GM12878 (cell line): ENCODE data around the gene CDC6. TPM values are rescaled to one million over a fixed set of nuclear protein-coding genes. Genes with fewer than 3 reads are reported as not detected.

Experiments used
- ATAC-seq: fragments of 200-7000 bp; cut with Tn5 transposase; 3 replicates; pipeline ENCODE4 v1.9.1; 2020; ENCODE audit warnings: mild to moderate bottlenecking, moderate library complexity
- BruUV-seq: library from RNA; stranded (reverse); fragments of 400-500 nt; replicated peaks from 2 replicates; lab custom pipeline; 2021; lab: Mats Ljungman, UMichigan
- CTCF ChIA-PET: fragments of 300-600 bp; sonication (Branson Sonifier 250); formaldehyde crosslinking; extraction: SDS; loops from one replicate; lab custom pipeline; 2021; ENCODE audit warnings: inconsistent platforms; lab: Yijun Ruan, JAX
- POLR2A ChIA-PET: fragments of 350-600 bp; formaldehyde crosslinking; extraction: SDS; loops from one replicate; lab custom pipeline; 2021; ENCODE audit warnings: inconsistent platforms; lab: Charles Lee
- RAD21 ChIA-PET: fragments of 300-600 bp; sonication (Branson Sonifier 250); formaldehyde crosslinking; loops from one replicate; lab custom pipeline; 2023; ENCODE audit warnings: antibody characterized with exemption; ENCODE audit not compliant: unreplicated experiment; lab: Charles Lee
- SMC1A ChIA-PET: fragments of 300-600 bp; sonication (Branson Sonifier 250); formaldehyde crosslinking; loops from one replicate; lab custom pipeline; 2023; ENCODE audit not compliant: unreplicated experiment, uncharacterized antibody; lab: Charles Lee
- DNase-seq: peaks from one replicate; pipeline ENCODE4 v3.0.0-alpha.2; 2011; ENCODE audit warnings: low read depth, low spot score
- FAIRE-seq: peaks from 3 replicates; lab custom pipeline; 2011; peaks lifted over from hg19 to GRCh38; lab: Jason Lieb, UNC
- H2AFZ ChIP-seq: 2 replicates; pipeline ENCODE4 v1.6.0; 2011; ENCODE audit warnings: low read depth, low read length, control low read depth; ENCODE audit not compliant: control insufficient read depth
- H3K27ac ChIP-seq: 2 replicates; pipeline ENCODE4 v1.5.1; 2011; ENCODE audit warnings: control low read depth; ENCODE audit not compliant: control insufficient read depth, insufficient read depth
- H3K27me3 ChIP-seq, 2 experiments: replicated peaks in 1 of 2; 2 replicates each; pipeline versions ENCODE4 v1.6.0 to v1.6.1; 2011; ENCODE audit warnings: low read length in 1 of 2; ENCODE audit not compliant: control insufficient read depth in 2 of 2, insufficient read depth in 2 of 2
- H3K36me3 ChIP-seq, 2 experiments: 2 replicates each; pipeline ENCODE4 v1.5.1; 2011; ENCODE audit warnings: low read length in 1 of 2; ENCODE audit not compliant: control insufficient read depth in 2 of 2, insufficient read depth in 2 of 2
- H3K4me1 ChIP-seq: 2 replicates; pipeline ENCODE4 v1.6.1; 2011; ENCODE audit warnings: mild to moderate bottlenecking, low read length, moderate library complexity, mixed read lengths; ENCODE audit not compliant: control insufficient read depth, insufficient read depth
- H3K4me2 ChIP-seq: 2 replicates; pipeline ENCODE4 v1.6.0; 2011; ENCODE audit warnings: control low read depth; ENCODE audit not compliant: control insufficient read depth, insufficient read depth
- H3K4me3 ChIP-seq: fragments of 200-600 bp; sonication (generic); 2 replicates; pipeline ENCODE4 v1.5.1; 2016
- H3K79me2 ChIP-seq: 2 replicates; pipeline ENCODE4 v1.6.0; 2011; ENCODE audit warnings: low read length; ENCODE audit not compliant: control insufficient read depth, insufficient read depth
- H3K9ac ChIP-seq: 2 replicates; pipeline ENCODE4 v1.8.0; 2011; ENCODE audit warnings: low read length, control low read depth, mixed read lengths; ENCODE audit not compliant: control insufficient read depth, insufficient read depth
- H3K9me3 ChIP-seq: replicated peaks from 3 replicates; pipeline ENCODE4 v1.5.1; 2011; ENCODE audit warnings: mild to moderate bottlenecking, low read length; ENCODE audit not compliant: control insufficient read depth, insufficient read depth
- H4K20me1 ChIP-seq: 2 replicates; pipeline ENCODE4 v1.6.0; 2011; ENCODE audit not compliant: control insufficient read depth, insufficient read depth
- ATF2 ChIP-seq: IDR thresholded peaks from 2 replicates; pipeline ENCODE4 v1.6.1; 2012; ENCODE audit warnings: low read length, inconsistent platforms
- BCL3 ChIP-seq: IDR thresholded peaks from 2 replicates; pipeline ENCODE4 v1.6.1; 2011; ENCODE audit warnings: borderline replicate concordance, low read depth, mild to moderate bottlenecking, moderate library complexity, low read length; ENCODE audit not compliant: insufficient read depth, poor library complexity, severe bottlenecking
- E4F1 ChIP-seq: fragments of 450-650 bp; IDR thresholded peaks from 2 replicates; pipeline ENCODE4 v1.6.1; 2018; ENCODE audit warnings: borderline replicate concordance, mild to moderate bottlenecking; ENCODE audit not compliant: partially characterized antibody
- HSF1 ChIP-seq: fragments of 150-350 bp; IDR thresholded peaks from 2 replicates; pipeline ENCODE4 v1.6.1; 2014; ENCODE audit warnings: mild to moderate bottlenecking, low read depth, low read length
- LARP7 ChIP-seq: fragments of 450-650 bp; IDR thresholded peaks from 2 replicates; pipeline ENCODE4 v1.6.1; 2017; ENCODE audit warnings: mild to moderate bottlenecking
- MAX ChIP-seq: IDR thresholded peaks from 2 replicates; pipeline ENCODE4 v1.6.1; 2012; ENCODE audit warnings: low read depth, low read length, improper control_type of control experiment
- NR2C2 ChIP-seq: IDR thresholded peaks from 2 replicates; pipeline ENCODE4 v1.6.1; 2011; ENCODE audit warnings: borderline replicate concordance, low read depth; ENCODE audit not compliant: control insufficient read depth, insufficient read length
- PML ChIP-seq: IDR thresholded peaks from 2 replicates; pipeline ENCODE4 v1.6.1; 2012; ENCODE audit warnings: low read length, inconsistent platforms
- SPI1 ChIP-seq: IDR thresholded peaks from 2 replicates; pipeline ENCODE4 v1.6.1; 2011; ENCODE audit warnings: low read depth, mild to moderate bottlenecking, low read length, moderate library complexity, borderline replicate concordance; ENCODE audit not compliant: insufficient read depth
- STAT3 ChIP-seq: IDR thresholded peaks from 2 replicates; pipeline ENCODE4 v1.6.1; 2011; ENCODE audit warnings: low read depth, low read length, improper control_type of control experiment
- WGBS: methylation state at CpG from one replicate; pipeline ENCODE4 v1.1.6; 2016; ENCODE audit warnings: low lambda C conversion rate; ENCODE audit not compliant: insufficient replicate concordance, insufficient coverage; ENCODE audit errors: missing lambda C conversion rate; 5-methylcytosine and 5-hydroxymethylcytosine counted together
- in situ Hi-C: fragments of 300-500 bp; cut with MboI; formaldehyde crosslinking; loops from 9 replicates; pipeline ENCODE4 v1.14.3; 2018; ENCODE audit warnings: mixed read lengths
- intact Hi-C: fragments of 100-400 bp; cut with micrococcal nuclease; formaldehyde crosslinking; loops from one replicate; pipeline ENCODE4 v1.14.2; 2022; ENCODE audit not compliant: unreplicated experiment
- polyA plus RNA-seq, 11 experiments: library from polyadenylated mRNA; depleted of rRNA in 4 of 11; unstranded in 6 of 11; stranded (reverse) in 5 of 11; fragments of >200 nt; fragmentation: Nextera tagmentation in 4 of 11; fragmentation: Illumina TruSeq in 1 of 11; extraction: Ambion mirVana in 4 of 11; extraction: Trizol in 1 of 11; gene quantifications; 1 replicate in 1 of 11; 2 replicates in 10 of 11; pipeline versions ENCODE4 v1.2.1 to v1.2.3, GENCODE V29; 2011 to 2016; ENCODE audit warnings: inconsistent platforms in 2 of 11, missing spikeins in 2 of 11, low read depth in 1 of 11
- total RNA-seq, 4 experiments: library from RNA; depleted of rRNA in 3 of 4; stranded (reverse); fragments of >200 nt in 3 of 4; fragmentation: Illumina TruSeq in 1 of 4; extraction: Trizol in 1 of 4; gene quantifications; 2 replicates each; pipeline versions ENCODE4 v1.2.1 to v1.2.3, GENCODE V29; 2013 to 2021

CDC6 gene
- total and polyA plus RNA-seq, 10 of the 15 experiments (the other 5 are each of a cell fraction or from before 2014, with no cell fraction given): 13.3 to 60.9 (median 47.6) TPM

- CTCF ChIA-PET: no interaction called here
- no peak overlapping the region for H3K9ac ChIP-seq
- H3K4me3 ChIP-seq: no peak overlapping the region
- H3K36me3 ChIP-seq: no peaks in the 10 kb centered on the region; a peak in 2 of 4 replicates
- in situ Hi-C loops (no loop called here), intact Hi-C loops (loop anchor here (5.0 kb wide), 1 partner anchor 38 kb away; no protein-coding TSS in a partner anchor)
- no peak overlapping the region for H3K4me2 ChIP-seq
- H2AFZ ChIP-seq: no peak overlapping the region
- RAD21 ChIA-PET: no interaction called here
- H3K27ac ChIP-seq: no peak overlapping the region
- 99% methylated on average over 4 of the region's 4 CpGs for WGBS
- BruUV-seq: no TSS peak
- H3K9me3 ChIP-seq: no peaks in the 10 kb centered on the region
- H3K27me3 ChIP-seq: no peaks in the 10 kb centered on the region
- no peak for ATAC-seq
- no peaks in the 10 kb centered on the region for H3K4me1 ChIP-seq
- no peak for DNase-seq
- H3K79me2 ChIP-seq: no peaks in the 10 kb centered on the region; the same call in none of the 2 replicates
- TF ChIP-seq SPI1: no peak
- TF ChIP-seq MAX: no peak
- no peak for TF ChIP-seq NR2C2
- TF ChIP-seq PML: no peak
- TF ChIP-seq E4F1: no peak
- TF ChIP-seq HSF1: no peak
- TF ChIP-seq LARP7: no peak
- no peak for TF ChIP-seq BCL3
- no peak for TF ChIP-seq ATF2
- no peak for TF ChIP-seq STAT3
- no peaks in the 10 kb centered on the region for H4K20me1 ChIP-seq
- SMC1A ChIA-PET: interaction anchor here (1.1 kb wide), 1 partner anchor 9 kb away, joined by 3 read pairs; no protein-coding TSS in a partner anchor
- FAIRE-seq: no peak
- POLR2A ChIA-PET: interaction anchor here (0.5 kb wide), 1 partner anchor 1548 kb away, joined by 3 read pairs; no protein-coding TSS in a partner anchor
Observed at GRCh38 chr17:40244255-40244654, 43.4 kb upstream of the CDC6 start.
